GM21528 (cell line): Measurements from ENCODE around the gene F5.
A peak's percentile ranks its signal among the peaks of the same experiment; 100 is the strongest.

Source experiments
- ATAC-seq: cut with Tn5 transposase; IDR thresholded peaks from one replicate; pipeline ENCODE4 v1.9.1; 2021; ENCODE audit warnings: mild to moderate bottlenecking, moderate library complexity; ENCODE audit not compliant: unreplicated experiment, low FRiP score

F5 gene

DNA sequence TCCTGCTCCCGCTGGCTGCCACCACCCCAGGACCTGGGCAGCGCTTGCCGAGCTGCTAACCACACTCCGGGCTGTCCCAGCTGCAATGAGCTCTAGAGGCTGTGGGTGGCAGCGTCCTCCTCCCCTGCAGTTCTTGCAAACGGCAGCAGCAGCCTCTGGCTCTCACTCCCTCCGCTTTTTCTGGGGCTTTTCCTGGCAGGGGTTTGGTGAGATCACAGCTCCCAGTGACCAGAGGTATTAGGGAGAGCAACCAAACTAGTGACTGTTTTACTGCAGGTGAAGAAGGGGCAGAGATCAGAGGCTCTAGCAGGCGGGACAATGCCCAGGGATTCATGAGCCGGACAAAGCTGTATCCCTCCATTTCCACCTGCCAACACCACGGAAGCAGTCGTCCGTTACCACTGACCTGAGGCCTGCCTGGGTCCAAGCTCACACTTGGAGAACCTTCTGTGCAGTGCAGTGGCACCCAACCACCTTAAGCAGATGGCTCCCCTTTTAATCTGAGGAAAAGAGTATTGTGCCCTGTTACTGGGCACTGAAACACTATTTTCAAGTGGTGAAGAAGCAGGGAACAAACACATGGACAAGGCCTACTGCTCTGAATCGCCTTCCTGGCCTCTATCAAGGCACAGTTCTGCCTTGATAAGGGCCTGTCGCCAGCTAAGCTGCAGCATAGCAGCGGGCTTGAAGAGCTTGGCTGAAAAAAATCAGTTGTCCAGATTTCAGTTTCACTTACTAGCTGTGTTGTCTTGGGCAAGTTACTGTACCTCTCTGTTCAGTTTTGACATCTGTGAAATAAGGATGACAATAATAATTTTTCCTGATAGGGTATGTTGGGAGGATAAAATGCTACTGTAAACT lies at the start of gene F5:
Gene F5, minus strand, starts transcription at position 87 of the 861 bp plus-strand sequence. CDS start 95 bp downstream, outside the sequence.
- peak; percentile 93 for ATAC-seq

DNA sequence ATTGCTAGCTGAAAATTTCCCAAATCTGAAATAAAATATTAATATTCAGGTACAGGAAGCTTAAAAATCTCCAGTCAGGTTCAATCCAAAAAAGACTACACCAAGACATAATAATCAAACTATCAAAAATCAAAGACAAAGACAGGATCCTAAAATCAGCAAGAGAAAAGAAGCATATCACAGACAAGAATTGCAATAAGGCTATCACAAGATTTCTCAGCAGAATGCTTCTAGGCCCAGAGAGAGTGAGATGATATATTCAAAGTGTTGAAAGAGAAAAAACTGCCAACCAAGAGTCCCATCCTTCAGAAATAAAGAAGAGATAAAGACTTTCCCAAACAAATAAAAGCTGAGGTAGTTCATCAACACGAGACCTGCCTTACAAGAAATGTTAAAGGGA lies 48.6 kb upstream of the F5 start:
- ATAC-seq = no peak

DNA sequence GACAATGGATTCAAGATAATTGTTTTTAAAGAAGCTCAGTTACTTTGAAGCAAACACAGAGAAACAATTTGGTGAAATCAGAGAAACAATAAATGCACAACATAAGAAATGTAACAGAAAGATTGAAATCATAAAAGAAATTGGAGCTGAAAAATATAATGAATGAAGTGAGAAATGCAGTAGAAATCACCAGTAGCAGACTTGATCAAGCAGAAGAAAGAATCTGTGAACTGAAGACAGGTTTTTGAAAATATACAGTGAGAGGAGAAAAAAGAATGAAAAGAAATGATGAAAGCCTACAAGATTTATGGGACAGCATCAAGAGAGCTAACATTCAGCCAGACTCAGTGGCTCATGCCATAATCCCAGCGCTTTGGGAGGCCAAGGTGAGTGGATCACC lies 47.9 kb upstream of the F5 start:
- ATAC-seq = no peak

DNA sequence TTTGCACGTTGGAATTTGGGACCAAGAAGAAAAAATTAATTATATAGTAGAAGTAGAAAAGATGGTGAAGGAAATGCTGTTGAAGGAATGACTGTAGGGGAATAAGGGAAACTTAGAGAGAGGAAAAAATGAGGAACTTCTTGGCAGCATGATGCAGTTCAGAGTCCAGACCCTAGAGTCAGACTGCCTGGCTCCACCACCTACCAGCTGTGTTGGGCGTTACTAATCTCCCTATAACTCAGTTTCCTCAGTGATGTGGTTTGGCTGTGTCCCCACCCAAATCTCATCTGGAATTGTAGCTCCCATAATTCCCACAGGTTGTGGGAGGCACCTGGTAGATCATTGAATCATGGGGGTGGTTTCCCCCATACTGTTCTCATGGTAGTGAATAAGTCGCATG lies 45.0 kb upstream of the F5 start:
- ATAC-seq = no peak

DNA sequence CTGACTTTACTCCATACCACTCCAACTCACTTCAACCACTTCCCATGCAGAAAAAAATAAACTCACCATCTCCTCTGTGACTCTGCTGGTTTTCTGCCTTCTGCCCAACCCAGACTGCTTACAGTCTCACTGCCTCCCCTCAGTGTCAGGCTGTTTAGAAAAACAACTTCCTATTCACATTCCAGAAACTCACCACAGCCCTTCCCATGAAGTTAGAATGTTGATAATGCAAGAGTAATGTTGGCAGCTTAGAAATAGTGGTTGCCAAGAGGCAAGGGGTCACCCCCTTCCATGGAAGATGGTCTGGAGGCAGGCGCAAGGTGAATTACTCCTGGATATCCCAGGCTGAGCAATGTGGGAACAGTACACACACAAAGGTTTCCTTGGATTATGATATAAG lies 43.7 kb upstream of the F5 start, which contains the start of gene SELP:
Gene SELP, minus strand, starts transcription at position 119 of the 400 bp plus-strand sequence. Its CDS starts 50 bp downstream, at position 69.
- no peak for ATAC-seq

DNA sequence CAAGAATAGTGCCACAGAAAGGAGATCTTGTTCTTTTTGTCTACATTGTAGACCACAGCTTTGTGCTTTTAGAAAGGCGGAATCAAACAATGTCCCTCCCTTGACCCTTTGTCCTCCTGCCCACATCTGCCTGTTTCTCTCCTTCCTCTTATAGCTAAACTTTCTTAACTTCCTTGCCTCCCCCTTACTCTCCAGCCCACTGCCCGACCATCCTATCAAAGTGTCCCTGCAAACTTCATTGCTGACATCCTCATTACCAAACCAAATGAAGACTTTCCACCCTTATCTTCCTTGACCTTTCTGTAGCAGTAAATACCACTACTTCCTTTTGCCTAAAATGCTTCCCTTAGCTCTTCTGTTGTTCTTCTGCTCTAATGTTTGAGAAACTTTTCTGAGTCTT lies 38.6 kb upstream of the F5 start:
- no peak for ATAC-seq

DNA sequence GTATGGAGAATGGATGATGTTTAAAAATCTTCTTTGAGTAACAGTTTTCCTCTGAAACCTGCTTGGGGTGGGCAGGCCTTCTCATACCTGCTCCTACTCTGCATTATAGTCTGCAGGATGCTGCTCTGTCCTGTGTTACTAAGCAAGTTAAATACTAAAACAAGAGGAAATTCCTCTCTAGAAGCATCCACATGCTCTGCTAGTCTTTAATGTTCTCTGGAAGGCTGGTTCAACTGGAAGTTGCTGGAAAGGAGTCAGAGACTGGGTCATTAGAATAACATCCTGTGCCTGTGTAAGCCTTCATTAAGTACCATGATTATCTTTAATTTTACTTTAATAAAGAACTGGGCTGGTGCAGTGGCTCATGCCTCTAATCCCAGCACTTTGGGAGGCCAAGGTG lies 37.8 kb upstream of the F5 start:
- no peak for ATAC-seq

DNA sequence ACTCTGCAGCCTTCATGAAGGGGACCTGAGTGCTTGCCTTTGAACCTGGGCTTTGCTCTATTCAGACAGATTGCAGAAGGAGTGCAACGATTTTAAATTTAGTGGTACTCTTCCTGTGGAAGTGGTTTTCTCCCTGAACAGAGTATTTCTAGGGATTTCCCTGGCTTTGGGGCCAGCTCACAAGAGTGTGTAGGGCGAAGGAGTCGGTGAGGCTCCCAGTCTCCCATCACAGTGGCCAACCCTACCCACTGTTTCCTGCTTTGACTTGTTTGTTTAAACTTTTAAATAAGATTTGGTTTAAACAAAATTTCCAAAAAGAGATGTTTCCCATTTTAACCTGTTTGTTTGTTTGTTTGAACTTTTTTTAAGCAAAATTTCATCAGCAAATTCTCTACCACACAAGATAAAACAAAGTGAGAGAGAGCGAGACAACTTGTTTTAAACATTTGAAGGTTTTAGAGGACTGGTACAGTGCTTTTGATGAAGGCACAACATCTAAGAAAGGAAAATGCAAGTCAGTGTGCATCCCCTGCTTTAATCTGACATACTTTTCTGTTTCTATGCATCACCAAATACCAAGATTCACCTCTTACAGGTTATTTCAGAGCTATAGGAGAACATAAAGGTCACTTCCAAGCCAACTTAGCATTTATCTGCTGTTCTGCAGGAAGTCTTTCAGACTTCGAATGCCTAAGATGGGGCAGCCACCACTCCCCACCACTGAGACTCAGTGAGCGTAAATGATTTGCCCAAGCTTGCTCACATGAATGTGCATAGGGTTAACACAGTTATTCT lies 37.0 kb upstream of the F5 start:
- ATAC-seq = no peak

DNA sequence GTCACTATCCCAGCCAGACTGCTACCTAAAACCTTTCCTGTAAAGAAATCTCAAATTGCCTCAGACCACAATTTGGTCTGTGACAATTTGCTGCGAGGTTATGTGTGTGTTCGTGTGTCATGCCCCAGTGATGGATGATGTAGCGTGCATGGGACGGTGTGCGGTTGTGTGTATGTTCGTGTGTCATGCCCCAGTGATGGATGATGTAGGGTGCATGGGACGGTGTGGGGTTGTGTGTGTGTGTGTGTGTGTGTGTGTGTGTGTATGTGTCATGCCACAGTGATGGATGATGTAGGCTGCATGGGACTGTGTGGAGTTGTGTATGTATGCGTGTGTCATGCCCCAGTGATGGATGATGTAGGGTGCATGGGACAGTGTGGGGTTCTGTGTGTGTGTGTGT lies 34.3 kb upstream of the F5 start:
- no peak for ATAC-seq

DNA sequence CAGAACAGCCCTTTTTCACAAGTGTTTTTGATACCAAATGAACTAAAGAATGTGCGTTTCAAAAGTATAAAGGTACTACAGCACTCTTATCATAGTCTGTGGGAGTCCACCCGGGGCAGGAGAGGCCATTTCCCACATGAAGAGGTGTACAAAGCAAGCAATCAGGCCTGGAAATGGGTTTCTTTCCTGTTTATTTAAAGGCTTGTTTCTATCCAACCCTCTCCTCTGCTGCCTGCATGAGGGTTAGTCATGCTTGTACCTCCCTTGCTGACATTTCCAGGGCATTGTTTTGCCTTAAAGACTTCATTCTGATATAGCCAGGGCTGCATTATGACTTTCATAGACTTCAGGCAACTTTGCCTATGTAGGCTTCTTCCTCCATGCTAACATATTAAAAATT lies 32.1 kb upstream of the F5 start:
- ATAC-seq = no peak

DNA sequence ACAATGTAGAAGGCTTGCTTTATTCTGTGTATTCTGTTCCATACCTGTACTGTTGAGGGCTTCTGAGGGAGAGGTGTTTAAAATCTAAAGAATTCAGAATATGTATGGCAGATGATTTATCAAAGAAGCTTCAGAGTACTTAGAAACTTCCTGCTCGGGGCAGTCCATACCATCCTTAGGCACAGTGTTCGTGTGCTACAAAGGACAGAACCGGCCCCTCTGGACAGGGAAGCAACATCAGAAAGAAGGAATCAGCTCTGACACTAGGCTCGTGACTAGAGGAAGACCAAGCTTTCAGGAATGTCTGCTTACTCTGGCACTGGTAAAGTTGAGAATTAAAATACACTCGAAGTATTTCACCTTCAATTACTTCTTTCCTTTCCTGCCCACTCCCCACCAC lies 29.5 kb upstream of the F5 start:
- no peak for ATAC-seq

DNA sequence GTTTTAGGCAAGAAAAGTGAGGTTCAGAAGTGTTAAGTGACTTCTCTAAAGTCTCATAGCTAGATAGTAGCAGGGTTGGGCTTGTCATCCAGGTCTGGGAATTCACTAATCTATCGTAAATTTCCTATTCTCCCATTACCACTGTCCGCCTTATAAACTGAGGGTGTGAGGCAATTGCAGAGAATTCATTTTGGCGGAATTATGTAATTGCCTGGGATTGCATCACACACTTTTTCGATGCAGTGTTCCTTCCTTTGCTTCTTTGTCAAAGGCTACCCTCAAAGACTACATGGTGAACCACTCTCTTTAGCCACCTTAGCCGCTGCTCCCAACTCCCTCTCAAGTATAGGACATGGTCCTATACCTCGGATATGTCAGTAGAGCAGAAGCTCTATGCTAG lies 24.6 kb upstream of the F5 start:
- no peak for ATAC-seq

DNA sequence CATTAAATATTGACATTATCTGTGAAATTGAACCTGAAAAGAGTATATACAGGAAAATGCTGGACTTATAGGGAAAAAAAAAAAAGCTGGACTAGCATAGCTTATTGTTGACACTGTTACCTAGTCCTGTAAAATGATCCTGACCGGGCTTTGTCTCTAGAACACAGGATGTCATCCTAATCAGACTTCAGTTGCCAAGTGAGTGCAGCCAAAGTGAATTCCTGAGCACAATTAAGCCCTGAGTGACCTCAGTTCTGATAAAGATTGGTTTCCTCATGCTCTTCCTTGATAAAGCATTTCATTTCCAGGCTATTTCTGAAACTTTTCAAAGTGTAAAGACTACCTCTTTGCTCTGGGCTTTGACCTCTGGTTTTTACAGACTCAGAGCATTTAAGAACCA lies 23.8 kb upstream of the F5 start:
- no peak for ATAC-seq

DNA sequence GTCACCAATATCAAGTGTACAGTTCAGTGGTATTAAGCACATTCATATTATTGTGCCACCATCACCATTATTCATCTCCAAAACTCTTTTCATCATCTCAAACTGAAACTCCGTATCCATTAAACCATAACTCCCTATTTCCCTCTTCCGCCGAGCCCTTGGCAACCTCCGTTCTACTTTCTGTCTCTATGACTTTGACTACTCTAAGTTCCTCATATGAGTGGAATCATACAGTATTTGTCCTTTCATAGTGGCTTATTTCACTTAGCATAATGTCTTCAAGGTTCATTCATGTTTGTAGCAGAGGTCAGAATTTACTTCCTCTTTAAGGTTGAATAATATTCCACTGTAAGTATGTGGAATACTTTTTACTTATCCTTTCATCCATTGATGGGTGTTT lies 21.9 kb upstream of the F5 start:
- ATAC-seq = no peak

DNA sequence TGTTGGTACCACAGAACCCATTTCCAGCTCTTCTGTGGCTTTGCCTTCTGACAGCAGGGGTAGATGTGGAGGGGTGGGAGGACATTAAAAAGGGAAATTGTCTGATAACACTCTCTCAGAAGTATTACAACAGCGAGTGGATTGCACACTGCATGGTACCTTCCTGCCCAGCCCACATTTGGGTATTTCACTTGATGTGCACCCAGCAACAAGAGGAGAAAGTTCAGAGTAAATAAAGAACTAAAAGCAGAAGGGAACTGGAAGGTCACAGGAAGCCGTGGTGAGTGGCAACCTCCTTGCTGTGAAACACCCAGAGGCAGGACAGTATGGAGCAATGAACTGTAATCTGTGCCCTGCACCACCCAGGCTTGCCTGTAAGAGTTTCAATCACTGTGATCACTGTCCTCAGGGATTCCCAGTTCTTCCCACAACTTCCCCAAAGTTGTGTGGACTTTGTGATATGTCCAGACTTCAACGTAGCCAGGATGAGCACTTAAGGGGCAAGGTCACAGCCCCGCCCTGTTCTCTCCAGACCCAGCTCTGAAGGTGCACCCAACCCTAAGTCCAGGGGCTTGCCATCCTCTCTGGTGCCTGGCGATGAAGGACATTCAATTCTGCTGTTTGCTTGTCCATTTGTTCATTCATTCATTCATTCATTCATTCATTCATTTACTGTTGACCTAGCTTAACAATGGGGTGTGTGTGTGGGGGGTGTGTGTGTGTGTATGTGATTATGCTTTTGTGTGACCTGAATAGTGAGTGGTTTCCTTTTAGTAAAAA lies 18.7 kb upstream of the F5 start:
- ATAC-seq = no peak

DNA sequence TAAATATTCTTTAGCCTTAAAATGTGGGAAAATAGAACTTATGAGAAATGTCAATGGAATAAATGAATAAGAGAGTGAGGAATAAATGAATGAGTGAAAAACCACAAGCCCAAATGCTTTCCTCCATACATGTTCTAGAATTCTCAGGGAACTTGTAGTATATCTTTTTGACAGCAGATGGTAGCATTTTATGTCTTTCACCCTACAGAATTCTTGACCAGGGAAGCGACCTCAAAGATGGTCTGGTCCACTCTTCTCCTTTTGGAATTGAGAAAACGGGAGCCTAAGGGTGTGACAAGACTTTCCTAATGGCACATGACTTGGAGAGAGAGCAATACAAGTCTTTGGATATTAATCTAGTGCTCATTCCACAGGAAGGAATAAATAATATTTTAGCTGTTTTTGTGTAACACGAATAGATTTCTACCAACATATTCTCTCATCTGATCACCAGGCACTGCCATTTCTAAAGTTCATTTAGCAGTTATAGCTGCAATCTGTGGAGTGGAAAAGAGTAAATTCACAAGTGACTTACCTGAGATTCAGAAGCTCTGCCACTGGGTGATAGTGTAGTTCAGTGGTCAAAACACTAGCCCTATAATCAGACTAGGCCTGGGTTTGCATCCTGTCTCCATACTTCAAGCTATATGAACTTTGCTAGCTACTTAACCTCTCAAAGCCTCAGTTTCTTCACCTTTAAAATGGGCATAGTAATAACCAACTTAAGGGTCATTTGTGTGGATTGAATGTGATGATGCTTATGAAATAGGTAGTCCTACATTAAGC lies 15.0 kb upstream of the F5 start:
- ATAC-seq = no peak

DNA sequence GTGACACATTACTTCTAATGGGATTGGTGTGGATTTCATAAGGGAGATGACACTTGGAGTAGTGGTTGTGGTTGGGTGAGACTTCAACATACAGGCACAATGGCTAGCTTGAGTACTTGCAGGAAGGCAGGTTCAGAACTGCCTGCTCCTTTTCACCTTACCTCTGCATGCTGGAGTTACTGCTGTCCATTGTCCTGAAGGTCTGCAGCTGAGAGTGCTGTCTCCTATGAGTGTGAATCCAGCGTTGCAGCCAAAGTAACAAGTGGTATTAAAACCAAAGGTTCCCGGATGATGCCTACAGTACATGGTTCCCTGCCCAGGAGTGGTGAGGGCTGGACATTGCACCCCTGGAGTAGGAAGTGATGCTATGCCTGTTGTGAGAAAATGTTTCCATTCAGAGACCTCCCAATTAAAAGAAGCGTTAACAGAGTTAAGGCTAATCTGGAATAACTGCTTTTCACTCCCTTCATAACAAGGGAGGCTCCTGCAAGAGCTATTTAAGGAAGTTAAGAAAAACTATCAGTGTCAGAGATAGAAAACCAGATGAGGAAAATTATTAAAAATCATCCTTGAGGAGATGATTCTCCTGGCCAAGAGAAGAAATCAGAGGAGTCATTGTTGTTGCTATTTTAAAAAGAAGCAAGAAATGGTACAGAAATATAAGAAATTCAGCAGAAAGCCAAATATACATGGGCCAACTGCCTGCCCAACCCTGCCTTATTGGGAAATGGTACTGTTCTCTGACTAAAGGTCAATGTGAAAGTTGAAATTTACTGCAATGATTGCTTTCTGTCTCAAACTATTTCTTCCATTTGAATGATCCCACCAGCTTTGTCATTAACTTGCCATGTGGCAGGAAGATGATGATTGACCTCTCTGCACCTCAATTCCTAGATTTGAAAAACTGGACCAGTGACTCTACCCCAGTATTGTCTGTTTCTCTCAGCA lies 9.8 kb upstream of the F5 start:
- ATAC-seq = no peak

DNA sequence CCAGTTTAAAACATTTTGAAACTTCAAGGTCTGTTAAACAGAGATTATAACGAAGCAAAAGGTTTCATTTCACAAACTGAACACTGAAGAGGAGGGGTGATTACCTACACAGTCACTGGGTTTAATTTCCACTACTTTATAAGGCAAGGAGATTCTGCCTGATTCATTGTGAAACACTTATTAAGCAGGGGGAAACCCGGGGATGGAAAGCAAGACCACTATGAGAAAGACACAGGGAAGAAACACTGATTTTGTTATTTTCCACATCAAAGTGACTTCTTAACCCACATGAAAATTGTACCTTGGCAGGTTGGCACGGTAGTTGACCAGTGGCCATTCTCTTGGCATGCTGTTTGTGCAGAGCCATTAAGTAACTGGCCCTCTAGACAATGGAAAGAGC lies 8.1 kb upstream of the F5 start:
- no peak for ATAC-seq

DNA sequence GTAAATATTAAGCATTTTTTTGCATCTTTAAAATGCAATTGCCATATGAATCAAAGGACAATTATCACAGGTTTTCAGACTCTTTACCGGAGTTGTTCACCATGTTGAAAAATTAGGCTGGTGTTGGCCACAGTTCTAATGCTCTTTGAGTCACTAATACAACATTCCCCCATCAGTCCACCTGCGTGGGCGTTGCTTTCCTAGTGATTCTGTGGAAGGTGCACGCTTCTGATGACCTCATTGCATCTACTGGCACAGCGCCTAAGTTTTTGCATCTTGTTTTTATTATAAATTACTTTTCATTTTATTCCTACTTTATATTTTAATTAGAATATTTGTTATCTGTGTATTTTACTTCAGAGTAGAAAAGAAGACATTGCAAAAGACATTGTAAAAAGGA lies 4.7 kb upstream of the F5 start:
- ATAC-seq = no peak
